Adipocyte (in vitro differentiated cells): ENCODE measurements around the gene TBXA2R.
A peak's percentile ranks its signal among the peaks of the same experiment; 100 is the strongest.

Experiments used
- DNase-seq: peaks from one replicate; pipeline ENCODE4 v3.0.0-alpha.2; 2015; ENCODE audit warnings: low read depth
- H3K27me3 ChIP-seq: replicated peaks from 2 replicates; pipeline ENCODE4 v1.7.0; 2013; ENCODE audit warnings: mild to moderate bottlenecking, low read length, moderate library complexity; ENCODE audit not compliant: control insufficient read depth, insufficient read depth
- H3K36me3 ChIP-seq: 2 replicates; pipeline ENCODE4 v1.7.0; 2013; ENCODE audit warnings: low read length, mild to moderate bottlenecking, moderate library complexity; ENCODE audit not compliant: control insufficient read depth, insufficient read depth, severe bottlenecking
- H3K4me1 ChIP-seq: 2 replicates; pipeline ENCODE4 v1.7.0; 2013; ENCODE audit warnings: mild to moderate bottlenecking, low read length, moderate library complexity; ENCODE audit not compliant: control insufficient read depth, insufficient read depth
- H3K4me3 ChIP-seq: 2 replicates; pipeline ENCODE4 v1.7.0; 2013; ENCODE audit warnings: mild to moderate bottlenecking, low read length, moderate library complexity
- H3K9ac ChIP-seq: 2 replicates; pipeline ENCODE4 v1.7.0; 2013; ENCODE audit warnings: mild to moderate bottlenecking, low read length, moderate library complexity
- H3K9me3 ChIP-seq: 2 replicates; pipeline ENCODE4 v1.7.0; 2013; ENCODE audit warnings: mild to moderate bottlenecking, low read length, moderate library complexity; ENCODE audit not compliant: control insufficient read depth

TBXA2R gene

DNA sequence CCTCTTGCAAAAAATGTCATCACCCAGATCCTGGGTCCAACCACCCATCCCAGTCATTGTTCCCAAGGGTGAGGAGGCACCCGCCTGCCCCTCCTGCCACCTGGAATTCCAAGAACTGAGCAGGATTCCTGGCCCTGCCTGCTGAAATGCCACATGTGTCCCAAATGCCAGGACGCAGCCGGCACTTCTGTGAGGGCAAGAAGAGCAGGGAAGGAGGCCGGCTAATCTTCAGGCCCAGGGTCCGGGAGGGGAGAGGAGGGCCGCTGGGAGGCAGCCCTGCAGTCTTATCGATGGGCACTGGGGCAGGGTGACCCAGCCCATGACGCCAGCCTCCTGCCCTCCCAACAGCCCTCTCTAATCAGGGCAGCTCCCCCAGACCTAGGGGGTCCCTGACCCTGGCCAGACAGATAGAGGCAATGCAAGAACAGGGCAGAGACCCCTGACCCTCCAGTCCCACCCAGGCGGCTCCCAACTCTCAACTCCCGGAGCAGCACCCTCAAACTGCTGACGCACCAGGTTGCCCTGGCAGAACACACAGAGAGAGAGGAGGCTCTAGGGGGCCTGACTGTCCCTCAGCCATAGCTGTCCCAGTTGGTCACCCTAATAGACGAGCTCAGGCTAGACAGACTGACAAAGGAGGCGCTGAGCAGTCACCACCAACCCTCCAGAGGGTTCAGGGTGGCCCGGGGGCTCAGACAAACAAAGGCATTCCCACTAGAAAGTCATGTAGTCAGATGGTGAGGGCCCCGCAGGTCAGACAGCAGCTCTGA lies 50.8 kb downstream of the TBXA2R start:
- no peaks in the 10 kb centered on the region for H3K27me3 ChIP-seq
- peak overlapping the region; percentile 92 for H3K4me3 ChIP-seq

DNA sequence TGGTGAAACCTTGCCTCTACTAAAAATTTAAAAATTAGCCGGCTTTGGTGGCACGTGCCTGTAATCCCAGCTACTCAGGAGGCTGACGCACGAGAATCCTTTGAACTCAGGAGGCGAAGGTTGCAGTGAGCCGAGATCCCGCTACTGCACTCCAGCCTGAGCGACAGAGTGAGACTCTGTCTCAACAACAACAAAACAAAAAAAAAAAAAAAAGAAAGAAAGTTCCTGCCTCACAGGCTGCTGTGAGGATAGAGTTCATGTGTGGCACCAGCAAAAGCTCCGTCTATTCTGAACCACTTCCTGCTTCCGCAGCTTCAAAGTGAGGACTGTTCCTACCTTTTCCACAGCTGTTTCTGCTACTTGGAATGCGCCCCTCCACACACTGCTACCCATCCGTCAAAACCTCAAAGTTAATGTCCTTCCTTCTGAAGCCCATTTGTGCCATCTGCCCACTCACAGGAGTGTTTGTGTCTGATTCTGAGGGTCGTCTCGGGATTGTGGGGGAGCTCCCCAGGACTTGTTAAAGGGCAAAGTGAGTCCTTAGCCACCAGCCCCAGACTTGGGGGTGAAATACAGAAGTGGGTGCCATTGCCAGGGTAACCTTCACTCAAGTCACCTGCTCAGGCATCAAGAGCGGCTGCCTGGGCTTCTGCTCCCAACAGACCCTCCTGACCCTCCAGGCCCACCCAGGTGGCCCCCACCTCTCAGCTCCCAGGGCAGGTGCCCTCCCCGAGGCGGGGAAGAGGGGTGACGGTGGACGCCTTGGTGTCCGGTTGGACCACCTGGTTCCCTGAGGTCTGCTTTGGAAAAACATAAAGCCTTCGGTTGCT lies 52.2 kb downstream of the TBXA2R start:
- no peak for DNase-seq
- no peaks in the 10 kb centered on the region for H3K9me3 ChIP-seq
- H3K9ac ChIP-seq = no peak overlapping the region
- no peak overlapping the region for H3K4me3 ChIP-seq
- H3K27me3 ChIP-seq = no peaks in the 10 kb centered on the region
- peaks cover 27% of the 10 kb centered on the region for H3K4me1 ChIP-seq
- peaks cover 7% of the 10 kb centered on the region for H3K36me3 ChIP-seq

More for the DNA sequence above, 50.8 kb downstream of the TBXA2R start:
- H3K9ac ChIP-seq = peak overlapping the region; percentile 89
- peaks cover 4% of the 10 kb centered on the region for H3K36me3 ChIP-seq
- DNase-seq = peak; percentile 14
- H3K4me1 ChIP-seq = peaks cover 27% of the 10 kb centered on the region
- H3K9me3 ChIP-seq = no peaks in the 10 kb centered on the region

DNA sequence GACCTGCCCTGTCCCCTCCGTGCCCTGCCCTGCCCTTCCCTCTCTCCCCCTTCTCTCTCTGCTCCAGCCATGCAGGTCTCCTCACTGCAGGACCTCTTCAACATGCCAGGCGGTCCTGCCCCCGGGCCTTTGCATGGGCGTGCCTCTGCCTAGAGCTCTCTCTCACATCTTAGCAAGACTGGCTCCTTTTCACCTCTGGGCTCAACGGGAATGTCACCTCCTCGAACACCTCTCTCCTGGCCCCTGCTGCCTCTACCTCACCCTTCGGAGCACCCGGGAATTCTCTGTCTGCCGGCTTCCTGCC lies 54.9 kb downstream of the TBXA2R start:
- Histone ChIP-seq H3K27me3 (no peaks in the 10 kb centered on the region), H3K9me3 (no peaks in the 10 kb centered on the region), H3K9ac (no peak overlapping the region), H3K4me3 (no peak overlapping the region), H3K36me3 (peaks cover 21% of the 10 kb centered on the region), H3K4me1 (peaks cover 22% of the 10 kb centered on the region)
- DNase-seq = no peak

DNA sequence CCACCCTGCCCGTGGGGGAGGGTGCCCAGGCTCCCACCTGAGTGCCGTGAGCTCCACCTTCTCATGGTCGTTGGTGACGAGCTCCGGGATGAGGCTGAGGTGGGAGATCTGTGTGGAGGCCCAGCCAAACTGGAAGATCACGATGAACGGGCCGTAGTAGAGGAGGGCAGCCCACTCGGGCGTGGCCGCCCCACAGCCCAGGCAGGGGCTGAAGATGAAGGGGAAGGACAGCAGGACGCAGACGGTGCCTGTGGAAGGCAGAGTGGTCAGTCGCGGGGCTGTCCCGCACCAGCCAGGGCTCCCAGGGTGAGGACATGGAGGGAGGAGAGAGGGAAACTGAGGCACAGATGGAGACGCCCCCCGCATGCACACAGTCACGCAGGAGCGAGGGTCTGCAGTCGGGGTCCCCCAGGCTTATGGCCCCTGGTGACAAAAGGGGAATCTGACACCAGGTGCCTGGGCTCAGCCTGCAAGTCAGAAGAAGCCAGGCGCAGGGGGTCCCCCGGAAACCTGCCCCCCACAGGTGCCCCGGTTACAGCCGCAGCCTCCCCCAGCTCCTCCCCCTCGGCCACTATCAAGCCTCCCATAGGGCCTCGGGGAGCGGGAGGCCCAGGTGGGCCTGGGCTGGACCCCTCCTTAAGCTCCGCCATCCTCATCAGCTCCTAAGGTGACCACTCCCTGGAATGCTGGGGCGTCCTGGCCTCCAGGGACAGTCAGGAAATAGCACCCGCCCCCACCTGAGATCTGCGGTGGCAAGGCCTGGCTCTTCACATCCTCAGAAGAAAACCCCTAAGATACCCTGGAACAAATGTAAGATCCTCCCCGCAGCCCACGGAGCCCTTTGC lies 55.5 kb downstream of the TBXA2R start:
- Histone ChIP-seq H3K4me3 (no peak overlapping the region), H3K36me3 (peaks cover 25% of the 10 kb centered on the region), H3K9me3 (no peaks in the 10 kb centered on the region), H3K9ac (no peak overlapping the region), H3K27me3 (no peaks in the 10 kb centered on the region), H3K4me1 (peaks cover 18% of the 10 kb centered on the region)
- DNase-seq = no peak

DNA sequence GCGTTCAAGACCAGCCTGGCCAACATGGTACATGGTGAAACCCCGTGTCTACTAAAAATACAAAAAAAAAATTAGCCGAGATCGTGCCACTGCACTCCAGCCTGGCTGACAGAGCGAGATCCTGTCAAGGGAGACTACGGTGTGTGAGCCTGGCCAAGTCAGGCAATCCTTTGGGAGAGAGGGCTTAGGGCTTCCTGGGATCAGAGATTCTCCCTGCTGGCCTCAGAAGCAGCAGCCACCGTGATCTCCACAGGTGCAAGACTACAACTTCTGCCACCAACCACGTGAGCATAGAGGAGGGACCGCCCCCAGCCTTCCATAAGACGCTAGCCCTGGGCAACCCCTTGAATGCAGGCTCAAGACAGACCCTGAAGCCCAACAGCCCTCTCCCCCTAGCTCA lies 56.9 kb downstream of the TBXA2R start:
- Histone ChIP-seq H3K4me3 (no peak overlapping the region), H3K27me3 (no peaks in the 10 kb centered on the region), H3K36me3 (peaks cover 34% of the 10 kb centered on the region), H3K9ac (no peak overlapping the region), H3K9me3 (no peaks in the 10 kb centered on the region), H3K4me1 (peaks cover 8% of the 10 kb centered on the region)
- no peak for DNase-seq

DNA sequence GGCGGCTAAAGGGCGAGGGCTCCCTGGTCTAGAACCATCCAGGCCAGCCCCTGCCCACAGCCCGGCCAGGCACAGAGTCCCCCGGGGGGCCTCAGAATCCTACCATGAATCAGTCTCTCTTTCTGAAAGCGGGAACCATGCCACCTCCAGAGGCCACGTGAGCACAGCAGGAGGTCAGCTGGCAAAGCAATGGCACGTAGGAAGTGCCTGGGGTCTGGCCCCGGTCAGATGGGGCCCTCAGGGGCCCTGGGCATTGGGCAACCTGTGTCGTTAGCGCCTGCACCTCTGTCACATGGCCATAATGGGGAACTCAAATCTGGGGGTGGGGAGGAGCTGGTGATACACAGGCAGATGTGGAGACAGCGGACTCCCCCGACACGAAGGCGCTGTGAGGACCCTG lies 58.1 kb downstream of the TBXA2R start:
- Histone ChIP-seq H3K27me3 (no peaks in the 10 kb centered on the region), H3K9me3 (no peaks in the 10 kb centered on the region), H3K9ac (no peak overlapping the region), H3K4me1 (peaks cover 8% of the 10 kb centered on the region), H3K4me3 (no peak overlapping the region), H3K36me3 (peaks cover 37% of the 10 kb centered on the region)
- no peak for DNase-seq

DNA sequence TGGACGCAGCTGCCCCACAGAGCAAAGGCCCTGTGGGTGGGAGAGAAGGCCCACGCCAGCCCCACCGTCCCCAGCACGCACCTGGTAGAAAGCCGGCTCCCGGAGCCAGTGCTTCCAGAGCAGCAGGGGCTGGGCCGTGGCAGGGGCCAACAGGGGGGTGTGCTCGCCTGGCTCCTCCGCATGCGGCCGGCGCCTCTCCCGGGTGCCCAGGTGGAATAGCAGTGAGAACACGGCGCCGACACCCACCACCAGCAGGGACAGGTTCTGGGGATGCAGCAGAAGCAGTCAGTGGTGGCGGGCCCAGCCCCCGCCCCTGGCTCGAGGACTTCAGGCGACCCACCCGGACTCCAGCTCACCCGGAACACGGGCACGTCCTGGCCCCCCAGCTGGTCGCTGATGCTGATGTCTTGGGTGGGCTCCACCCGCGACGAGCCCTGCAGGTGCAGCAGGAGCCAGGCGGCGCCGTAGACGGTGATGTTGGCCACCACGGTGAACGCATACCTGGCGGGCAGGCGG lies 58.9 kb downstream of the TBXA2R start:
- H3K4me3 ChIP-seq = no peak overlapping the region
- H3K9ac ChIP-seq = no peak overlapping the region
- H3K27me3 ChIP-seq = no peaks in the 10 kb centered on the region
- peaks cover 37% of the 10 kb centered on the region for H3K36me3 ChIP-seq
- no peak for DNase-seq
- H3K9me3 ChIP-seq = no peaks in the 10 kb centered on the region
- peaks cover 4% of the 10 kb centered on the region for H3K4me1 ChIP-seq

DNA sequence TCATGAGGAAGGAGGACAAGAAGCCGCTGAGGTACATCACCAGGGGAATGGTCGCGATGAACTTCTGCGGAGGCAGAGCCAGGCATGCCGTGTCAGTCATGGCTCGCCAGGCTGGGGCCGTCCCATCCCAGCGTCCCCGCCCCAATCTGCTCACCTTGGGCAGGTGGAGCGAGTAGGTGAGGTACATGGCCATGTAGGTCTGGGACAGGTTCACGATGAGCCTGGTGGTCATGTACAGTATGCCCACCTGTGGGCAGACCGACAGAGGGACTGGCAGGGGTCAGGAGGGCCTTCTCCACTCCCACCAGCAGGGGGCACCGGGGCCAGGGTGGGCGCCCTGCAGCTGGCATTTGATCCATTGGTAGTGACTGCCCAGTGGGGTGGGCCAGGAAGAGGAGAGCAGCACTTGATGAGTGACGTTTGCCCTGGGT lies 59.4 kb downstream of the TBXA2R start:
- no peaks in the 10 kb centered on the region for H3K27me3 ChIP-seq
- peak; percentile 33 for DNase-seq
- no peak overlapping the region for H3K9ac ChIP-seq
- peaks cover 38% of the 10 kb centered on the region for H3K36me3 ChIP-seq
- no peaks in the 10 kb centered on the region for H3K9me3 ChIP-seq
- no peak overlapping the region for H3K4me3 ChIP-seq
- no peaks in the 10 kb centered on the region for H3K4me1 ChIP-seq

DNA sequence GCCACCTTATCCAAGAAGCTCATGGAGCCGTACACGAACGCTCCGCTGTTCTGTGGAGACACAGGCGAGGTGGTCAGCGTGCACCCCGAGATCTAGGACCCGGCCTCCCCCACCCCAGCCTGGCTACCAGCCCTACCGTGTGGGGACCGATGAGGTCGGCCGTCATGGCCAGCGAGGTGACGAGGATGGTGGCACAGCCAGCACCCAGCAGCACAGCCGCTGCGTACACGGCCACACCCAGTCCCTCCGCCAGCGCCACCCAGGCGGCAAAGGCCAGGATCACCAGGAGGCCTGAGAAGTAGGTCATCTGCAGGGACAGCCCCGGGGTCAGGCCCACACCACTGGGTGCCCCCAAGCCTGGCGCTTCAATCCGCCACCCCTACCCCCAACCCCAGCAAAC lies 60.6 kb downstream of the TBXA2R start:
- H3K27me3 ChIP-seq = no peaks in the 10 kb centered on the region
- DNase-seq = no peak
- H3K9me3 ChIP-seq = no peaks in the 10 kb centered on the region
- no peaks in the 10 kb centered on the region for H3K4me1 ChIP-seq
- H3K4me3 ChIP-seq = no peak overlapping the region
- H3K9ac ChIP-seq = no peak overlapping the region
- H3K36me3 ChIP-seq = peaks cover 41% of the 10 kb centered on the region

DNA sequence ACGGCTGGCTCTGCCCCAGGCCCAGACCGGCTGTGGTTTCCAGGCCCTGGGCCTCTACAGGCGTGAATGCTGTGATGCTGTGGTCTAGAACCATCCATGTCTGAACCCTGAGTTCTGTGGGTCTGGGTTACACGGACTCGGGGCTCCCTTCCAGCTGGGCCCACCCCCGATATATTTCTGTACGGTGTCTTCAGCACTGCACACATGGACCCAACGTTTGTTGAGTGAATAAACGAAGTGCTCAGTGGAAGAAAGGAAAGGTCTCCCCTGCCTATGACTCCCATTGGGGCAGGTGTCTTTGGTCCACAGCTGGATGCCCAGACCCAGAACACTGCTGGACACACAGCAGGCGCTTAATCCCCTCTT lies 61.0 kb downstream of the TBXA2R start:
- peaks cover 36% of the 10 kb centered on the region for H3K36me3 ChIP-seq
- no peak for DNase-seq
- no peaks in the 10 kb centered on the region for H3K27me3 ChIP-seq
- H3K9me3 ChIP-seq = no peaks in the 10 kb centered on the region
- H3K4me3 ChIP-seq = no peak overlapping the region
- H3K4me1 ChIP-seq = no peaks in the 10 kb centered on the region
- H3K9ac ChIP-seq = no peak overlapping the region
